ENCODE data around the gene CACHD1.
"Not testable (repeated sequence)": the region's sequence is repeated elsewhere in the genome, so short reads cannot be mapped to it uniquely, and the experiment has no call there.

The CACHD1 gene

DNA sequence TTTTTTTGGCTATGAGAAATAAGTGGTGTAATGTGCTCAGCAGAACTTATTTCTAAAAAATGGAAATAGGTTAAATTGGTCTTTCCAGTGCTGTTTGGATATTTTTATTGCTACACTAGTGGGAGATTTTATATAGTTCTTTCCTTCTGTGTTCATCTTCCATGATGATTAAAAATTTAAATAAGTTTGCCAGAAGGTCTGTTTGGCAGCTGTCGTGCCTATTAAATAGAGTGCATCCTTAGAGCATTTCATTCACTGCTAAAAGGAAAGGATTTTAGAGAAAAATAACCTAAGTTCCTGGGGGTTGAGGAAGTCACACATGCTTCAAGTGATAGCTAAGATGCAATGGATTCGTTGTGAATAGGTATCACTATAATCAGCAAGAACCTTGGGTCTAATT, 245.3 kb downstream of the CACHD1 start:
- DNase-seq, result peak in 1 of 2 experiments; percentile 20

DNA sequence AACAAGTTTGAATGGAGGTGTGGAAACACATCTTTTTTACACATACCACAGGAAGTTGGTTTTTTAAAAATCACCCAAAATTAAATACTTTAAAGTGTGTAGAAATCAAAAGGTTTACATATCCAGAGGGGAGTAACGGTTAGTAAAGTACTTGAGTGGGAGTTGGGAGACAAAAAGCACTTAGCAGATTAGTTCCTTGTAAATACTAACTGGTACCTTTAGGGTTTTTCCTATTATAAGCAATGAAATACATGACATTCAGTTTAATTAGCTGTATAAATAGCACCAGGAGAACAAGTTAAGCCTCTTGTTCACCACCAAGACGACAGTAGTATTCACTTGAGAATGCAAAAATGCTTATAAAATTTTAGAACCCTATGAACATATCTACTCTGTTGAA, 251.2 kb downstream of the CACHD1 start:
- no peak for DNase-seq

DNA sequence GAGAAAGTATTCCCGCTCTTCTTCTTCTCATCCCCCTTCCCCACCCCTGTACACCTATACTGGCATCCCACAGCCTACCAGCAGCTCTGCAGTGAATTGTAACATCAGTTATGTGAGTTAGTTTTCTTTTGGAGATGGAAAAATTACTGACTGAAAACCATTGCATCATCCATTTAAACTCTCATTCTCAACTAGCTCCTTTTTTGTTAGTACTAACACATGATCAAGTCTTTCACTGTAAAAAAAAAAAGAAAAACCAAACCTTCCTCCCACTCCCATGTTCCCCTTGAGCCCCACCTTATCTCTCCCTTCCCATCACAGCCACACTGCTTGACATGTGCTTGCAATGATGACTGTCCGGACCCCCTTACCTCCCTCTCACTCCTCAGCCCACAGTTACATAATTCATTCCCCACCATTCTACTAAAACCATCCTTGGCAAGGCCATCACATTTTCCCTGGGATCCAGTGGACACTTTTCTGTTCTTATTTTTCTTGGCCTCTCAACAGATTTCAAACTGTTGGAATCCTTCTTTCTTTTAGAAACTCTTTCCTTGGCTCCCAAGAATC, 251.7 kb downstream of the CACHD1 start:
- DNase-seq, result no peak

DNA sequence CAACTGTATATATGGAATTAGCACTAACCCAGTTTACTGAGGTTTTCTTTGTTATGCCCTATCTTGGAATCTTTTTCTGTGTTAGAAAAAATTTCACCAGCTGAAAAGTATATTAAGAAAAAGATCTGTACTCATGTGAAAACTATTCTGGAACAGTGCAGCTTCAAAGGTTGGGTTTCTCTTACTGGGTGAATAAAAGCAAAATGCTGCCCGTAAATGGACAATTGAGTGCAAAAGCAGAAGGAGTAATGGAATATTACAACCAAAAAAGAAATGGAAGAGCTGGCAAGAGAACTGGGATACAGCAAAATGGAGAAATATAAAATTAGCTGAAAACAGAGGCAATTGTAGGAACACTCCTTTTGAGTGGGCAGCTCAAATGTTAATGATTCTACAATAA, 257.9 kb downstream of the CACHD1 start:
- no peak for DNase-seq

DNA sequence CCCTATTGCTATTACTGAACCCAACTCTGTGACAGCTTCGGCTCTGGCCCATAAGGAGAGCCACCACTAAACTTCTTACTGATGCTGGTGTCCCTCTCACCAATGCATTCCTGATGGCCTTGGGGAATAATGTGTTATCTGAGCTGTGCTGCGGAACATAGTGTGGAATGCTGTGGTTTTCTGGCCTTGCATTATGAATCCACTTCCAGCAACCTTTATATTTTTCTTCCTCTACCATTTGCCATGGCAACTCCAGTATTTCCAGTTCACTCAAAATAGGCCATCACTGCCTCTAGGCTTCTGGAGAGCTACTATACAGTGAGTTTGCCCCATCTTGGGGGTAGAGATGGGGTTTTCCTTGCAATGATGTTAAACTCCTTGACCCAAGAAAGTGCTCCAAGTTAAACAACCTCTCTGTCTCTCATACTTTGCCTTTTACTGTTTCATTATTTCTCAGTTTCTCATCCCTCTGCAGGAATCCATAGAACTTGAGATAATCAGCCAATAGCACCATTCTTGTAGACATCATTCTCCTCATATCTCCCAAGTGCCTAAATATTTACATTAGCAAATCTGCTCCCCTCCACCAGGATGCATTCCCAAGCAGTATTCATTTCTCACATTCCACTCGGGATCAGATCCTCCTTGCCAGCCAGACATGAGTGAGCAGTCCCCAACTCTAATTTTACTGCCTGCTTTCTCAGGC, 263.8 kb downstream of the CACHD1 start:
- no peak for DNase-seq

DNA sequence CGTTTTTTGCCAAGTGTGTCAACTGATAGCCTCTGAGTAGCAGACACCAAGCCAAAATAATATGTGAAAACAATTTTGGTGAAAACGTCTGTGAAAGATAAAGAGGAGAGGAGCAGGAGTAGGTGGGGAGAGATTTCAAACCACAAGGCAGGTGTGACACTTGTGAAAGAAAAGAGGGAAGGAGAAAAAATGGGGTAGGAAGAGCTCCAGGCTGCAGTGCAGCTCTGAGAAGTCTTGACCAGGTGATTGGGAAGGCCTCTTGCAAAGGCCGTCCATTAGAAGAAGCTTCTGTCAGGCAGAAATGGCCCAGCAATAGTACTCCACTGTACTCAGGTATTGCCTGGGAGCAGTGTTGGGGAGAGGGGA, 264.3 kb downstream of the CACHD1 start:
- no peak for DNase-seq

DNA sequence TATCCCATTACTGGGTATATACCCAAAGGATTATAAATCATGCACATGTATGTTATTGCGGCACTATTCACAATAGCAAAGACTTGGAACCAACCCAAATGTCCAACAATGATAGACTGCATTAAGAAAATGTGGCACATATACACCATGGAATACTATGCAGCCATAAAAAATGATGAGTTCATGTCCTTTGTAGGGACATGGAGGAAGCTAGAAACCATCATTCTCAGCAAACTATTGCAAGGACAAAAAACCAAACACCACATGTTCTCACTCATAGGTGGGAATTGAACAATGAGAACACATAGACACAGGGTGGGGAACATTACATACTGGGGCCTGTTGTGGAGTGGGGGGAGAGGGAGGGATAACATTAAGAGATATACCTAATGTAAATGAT, 270.8 kb downstream of the CACHD1 start:
- DNase-seq, result not testable (repeated sequence)

Data from NCI-H524 (cell line).